H1 (cell line): ENCODE measurements around the gene PPEF2. TPM values are rescaled to one million over a fixed set of nuclear protein-coding genes. Genes with fewer than 3 reads are reported as not detected.

Source experiments
- FOSL1 ChIP-seq: IDR thresholded peaks from 2 replicates; pipeline ENCODE4 v1.6.1; 2011; ENCODE audit warnings: mild to moderate bottlenecking, low read depth, low read length, moderate library complexity; ENCODE audit not compliant: insufficient read depth
- SIRT6 ChIP-seq: IDR thresholded peaks from one replicate; pipeline ENCODE4 v1.7.1; 2012; ENCODE audit warnings: low read length, inconsistent platforms
- TBP ChIP-seq: IDR thresholded peaks from 2 replicates; pipeline ENCODE4 v1.6.1; 2011; ENCODE audit warnings: low read depth, low read length, improper control_type of control experiment
- polyA plus RNA-seq, 7 experiments: library from polyadenylated mRNA; depleted of rRNA in 3 of 7; stranded (reverse) in 5 of 7; unstranded in 2 of 7; fragments of >200 nt in 5 of 7; fragments of 200-250 nt in 2 of 7; gene quantifications; 1 replicate in 5 of 7; 2 replicates in 1 of 7; 4 replicates in 1 of 7; pipeline versions ENCODE4 v1.2.1 to v1.2.3, GENCODE V29; 2011 to 2013; ENCODE audit warnings: missing spikeins in 2 of 7, mixed read lengths in 2 of 7
- total RNA-seq: library from RNA; stranded (reverse); fragmentation: NEBNext Ultra II Directional; extraction: Animal tissue kit (Norgen Biotek cat#: 25700); gene quantifications from 2 replicates; pipeline ENCODE4 v1.2.1, GENCODE V29; 2021

Gene PPEF2
- total and polyA plus RNA-seq, 2 of the 8 experiments (the other 6 are each of a cell fraction or from before 2014, with no cell fraction given) = not detected

DNA sequence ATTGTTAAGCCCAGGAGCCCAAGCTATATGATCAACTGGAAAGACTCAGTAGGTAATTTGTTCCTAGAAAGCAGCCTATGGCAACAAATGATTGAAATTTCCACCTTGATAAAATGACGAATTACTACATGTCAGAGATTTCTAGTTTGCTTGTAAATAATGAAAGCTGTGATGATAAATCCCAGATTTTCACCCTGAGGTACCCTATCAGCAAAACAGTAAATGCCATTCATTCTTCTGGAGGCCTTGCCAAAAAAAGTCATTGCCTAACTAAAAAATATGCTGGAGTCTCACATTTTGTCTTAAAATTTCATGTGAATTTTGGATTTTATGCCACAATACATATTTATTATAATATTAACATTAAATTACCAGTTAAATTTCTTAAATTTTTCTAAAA is 71.3 kb downstream of the PPEF2 start (continued):
- TF ChIP-seq TBP (no peak), FOSL1 (no peak), SIRT6 (no peak)
